HCT116 (cell line): ENCODE results near the gene ZNF213. TPM values are rescaled to one million over a fixed set of nuclear protein-coding genes. Genes with fewer than 3 reads are reported as not detected.

Experiments used
- ATAC-seq: fragments of 200-7000 bp; cut with Tn5 transposase; 2 replicates; pipeline ENCODE4 v1.9.1; 2020; ENCODE audit warnings: mild to moderate bottlenecking, moderate library complexity
- BruUV-seq: library from RNA; stranded (reverse); fragments of 400-500 nt; replicated peaks from 2 replicates; lab custom pipeline; 2021; lab: Mats Ljungman, UMichigan
- CTCF ChIA-PET: fragments of 300-600 bp; sonication (Branson Sonifier 250); formaldehyde crosslinking; loops from one replicate; lab custom pipeline; 2021; ENCODE audit warnings: antibody characterized with exemption; lab: Charles Lee
- POLR2A ChIA-PET: fragments of 300-600, 350-600 bp; sonication (Branson Sonifier 250); formaldehyde crosslinking; loops from one replicate; lab custom pipeline; 2021; ENCODE audit warnings: antibody characterized with exemption; lab: Charles Lee
- RAD21 ChIA-PET, 2 experiments: fragments of 300-600 bp; sonication (Branson Sonifier 250); formaldehyde crosslinking; loops; one replicate each; lab custom pipeline; 2023; ENCODE audit warnings: low total read pairs in 2 of 2; ENCODE audit not compliant: uncharacterized antibody in 2 of 2, unreplicated experiment in 2 of 2, low non-redundant PET in 1 of 2; lab: Charles Lee
- DNase-seq: peaks from one replicate; pipeline ENCODE4 v3.0.0-alpha.2; 2010; ENCODE audit warnings: low read depth, low spot score
- H2AFZ ChIP-seq: fragments of 200-600 bp; shearing (Covaris generic), sonication (generic); 2 replicates; pipeline ENCODE4 v1.6.1; 2017; ENCODE audit warnings: low read depth, mixed run types, mixed read lengths, antibody characterized with exemption, low read length; ENCODE audit not compliant: poor library complexity, severe bottlenecking
- H3K27ac ChIP-seq: 2 replicates; pipeline ENCODE4 v1.5.1; 2012; ENCODE audit warnings: low read depth, low read length
- H3K27me3 ChIP-seq: fragments of 200-600 bp; sonication (generic); 2 replicates; pipeline ENCODE4 v1.6.1; 2016; ENCODE audit warnings: mixed run types, low read length, mixed read lengths; ENCODE audit not compliant: insufficient read depth
- H3K36me3 ChIP-seq, 2 experiments: fragments of 200-500 bp in 1 of 2; fragments of 200-600 bp in 1 of 2; sonication (Bioruptor generic) in 1 of 2; sonication (generic) in 1 of 2; 2 replicates each; pipeline versions ENCODE4 v1.5.1 to v1.6.1; 2014 to 2016; ENCODE audit warnings: low read length in 2 of 2, inconsistent platforms in 1 of 2, mixed read lengths in 1 of 2, mixed run types in 1 of 2; ENCODE audit not compliant: insufficient read depth in 2 of 2, control insufficient read depth in 1 of 2
- H3K4me1 ChIP-seq, 2 experiments: fragments of 200-600 bp in 1 of 2; sonication (generic) in 1 of 2; 2 replicates each; pipeline versions ENCODE4 v1.5.1 to v1.6.1; 2012 to 2017; ENCODE audit warnings: low read length in 2 of 2, inconsistent platforms in 1 of 2, mild to moderate bottlenecking in 1 of 2, mixed read lengths in 1 of 2, mixed run types in 1 of 2, moderate library complexity in 1 of 2; ENCODE audit not compliant: insufficient read depth in 2 of 2, control insufficient read depth in 1 of 2
- H3K4me2 ChIP-seq: fragments of 200-600 bp; sonication (generic); 2 replicates; pipeline ENCODE4 v1.6.1; 2017; ENCODE audit warnings: mixed run types, low read length, mixed read lengths
- H3K4me3 ChIP-seq, 2 experiments: fragments of 200-600 bp in 1 of 2; sonication (generic) in 1 of 2; replicated peaks in 1 of 2; 2 replicates each; pipeline ENCODE4 v1.5.1; 2011 to 2016; ENCODE audit warnings: low read length in 2 of 2, control low read depth in 1 of 2, low read depth in 1 of 2, mild to moderate bottlenecking in 1 of 2, mixed read lengths in 1 of 2, mixed run types in 1 of 2
- H3K79me2 ChIP-seq: fragments of 200-600 bp; sonication (generic); 2 replicates; pipeline ENCODE4 v1.6.1; 2017; ENCODE audit warnings: mild to moderate bottlenecking, mixed run types, low read length, moderate library complexity, mixed read lengths; ENCODE audit not compliant: insufficient read depth
- H3K9ac ChIP-seq: fragments of 200-600 bp; sonication (generic); 2 replicates; pipeline ENCODE4 v1.6.1; 2016; ENCODE audit warnings: low read length, mixed read lengths
- H3K9me2 ChIP-seq: fragments of 200-600 bp; sonication (generic), shearing (Covaris generic); 2 replicates; pipeline ENCODE4 v1.6.1; 2017; ENCODE audit warnings: mixed run types, mild to moderate bottlenecking, moderate library complexity; ENCODE audit not compliant: insufficient read depth
- H3K9me3 ChIP-seq, 2 experiments: fragments of 200-500 bp in 1 of 2; fragments of 200-600 bp in 1 of 2; sonication (Bioruptor generic) in 1 of 2; sonication (generic) in 1 of 2; 2 replicates each; pipeline ENCODE4 v1.6.1; 2014 to 2017; ENCODE audit warnings: low read length in 2 of 2, mixed read lengths in 2 of 2, inconsistent platforms in 1 of 2, low read depth in 1 of 2, mild to moderate bottlenecking in 1 of 2, mixed run types in 1 of 2, moderate library complexity in 1 of 2; ENCODE audit not compliant: control insufficient read depth in 1 of 2, insufficient read depth in 1 of 2
- H4K20me1 ChIP-seq: fragments of 200-600 bp; sonication (generic), shearing (Covaris generic); 2 replicates; pipeline ENCODE4 v1.6.1; 2017; ENCODE audit warnings: mixed run types, mild to moderate bottlenecking, moderate library complexity; ENCODE audit not compliant: insufficient read depth
- CBX3 ChIP-seq: IDR thresholded peaks from 2 replicates; pipeline ENCODE4 v1.6.1; 2012; ENCODE audit warnings: low read depth
- EGR1 ChIP-seq: IDR thresholded peaks from 2 replicates; pipeline ENCODE4 v1.6.1; 2012; ENCODE audit warnings: low read depth
- EZH2phosphoT487 ChIP-seq: fragments of 200-600 bp; IDR thresholded peaks from 2 replicates; pipeline ENCODE4 v1.6.1; 2018; ENCODE audit warnings: antibody characterized with exemption, borderline replicate concordance
- FOSL1 ChIP-seq: IDR thresholded peaks from 2 replicates; pipeline ENCODE4 v1.6.1; 2012; ENCODE audit warnings: low read depth
- POLR2AphosphoS5 ChIP-seq: IDR thresholded peaks from 2 replicates; pipeline ENCODE4 v1.6.1; 2011; ENCODE audit warnings: mild to moderate bottlenecking, low read depth, low read length, moderate library complexity
- SRF ChIP-seq: IDR thresholded peaks from 2 replicates; pipeline ENCODE4 v1.6.1; 2012; ENCODE audit warnings: low read depth
- YY1 ChIP-seq: IDR thresholded peaks from 2 replicates; pipeline ENCODE4 v1.6.1; 2011; ENCODE audit warnings: low read length, low read depth, moderate library complexity, mild to moderate bottlenecking; ENCODE audit not compliant: insufficient replicate concordance; ENCODE audit errors: extremely low read depth
- ZFX ChIP-seq: fragments of 450-650 bp; IDR thresholded peaks from 2 replicates; pipeline ENCODE4 v1.6.1; 2017
- intact Hi-C: fragments of 100-400 bp; cut with micrococcal nuclease; formaldehyde crosslinking; loops from 2 replicates; pipeline ENCODE4 v1.10.0; 2022
- total RNA-seq: library from RNA; stranded (reverse); gene quantifications from one replicate; pipeline ENCODE4 v1.2.1, GENCODE V29; 2021; ENCODE audit not compliant: unreplicated experiment

Gene ZNF213
- total RNA-seq, 1 experiment from 2014 or later: 11.0 TPM

DNA sequence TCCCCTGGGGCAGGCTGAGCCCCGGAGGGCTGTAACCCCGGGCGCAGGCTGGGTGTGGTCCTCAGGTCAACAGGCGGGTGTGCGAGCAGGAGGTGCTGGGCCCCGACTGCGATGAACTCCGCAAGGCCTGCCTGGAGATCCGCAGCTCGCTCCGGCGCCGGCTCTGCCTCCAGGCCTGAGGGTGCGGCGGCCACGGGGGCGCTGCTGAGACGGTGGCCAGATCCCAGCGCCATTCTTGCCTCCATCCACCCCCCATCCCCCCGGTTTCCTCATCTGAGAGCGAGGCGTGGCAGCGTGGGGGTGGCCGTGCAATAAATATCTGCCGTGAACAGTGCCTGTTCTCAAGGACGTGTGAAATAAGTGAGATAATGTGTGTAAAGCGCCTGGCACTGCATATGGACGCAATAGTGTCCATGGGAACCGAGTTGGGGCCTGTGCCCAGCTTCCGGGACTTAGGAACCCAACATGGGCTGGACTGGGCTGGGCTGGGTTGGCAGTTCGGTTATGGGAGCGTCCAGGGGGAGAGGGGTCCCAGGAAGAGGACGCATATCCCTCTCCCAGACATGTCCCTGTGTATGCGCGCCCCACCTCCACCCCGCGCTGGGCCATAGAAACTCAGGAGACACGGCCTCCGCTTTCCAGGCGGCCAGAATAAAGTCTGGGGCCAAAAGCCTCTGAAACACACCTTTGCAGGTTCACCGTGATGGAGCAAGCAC is 15.0 kb downstream of the ZNF213 start (continued):
- TF ChIP-seq POLR2AphosphoS5 (peak; percentile 56), FOSL1 (no peak), ZFX (peak; percentile 93), SRF (no peak), EGR1 (no peak), CBX3 (no peak), YY1 (peak; percentile 79)

DNA sequence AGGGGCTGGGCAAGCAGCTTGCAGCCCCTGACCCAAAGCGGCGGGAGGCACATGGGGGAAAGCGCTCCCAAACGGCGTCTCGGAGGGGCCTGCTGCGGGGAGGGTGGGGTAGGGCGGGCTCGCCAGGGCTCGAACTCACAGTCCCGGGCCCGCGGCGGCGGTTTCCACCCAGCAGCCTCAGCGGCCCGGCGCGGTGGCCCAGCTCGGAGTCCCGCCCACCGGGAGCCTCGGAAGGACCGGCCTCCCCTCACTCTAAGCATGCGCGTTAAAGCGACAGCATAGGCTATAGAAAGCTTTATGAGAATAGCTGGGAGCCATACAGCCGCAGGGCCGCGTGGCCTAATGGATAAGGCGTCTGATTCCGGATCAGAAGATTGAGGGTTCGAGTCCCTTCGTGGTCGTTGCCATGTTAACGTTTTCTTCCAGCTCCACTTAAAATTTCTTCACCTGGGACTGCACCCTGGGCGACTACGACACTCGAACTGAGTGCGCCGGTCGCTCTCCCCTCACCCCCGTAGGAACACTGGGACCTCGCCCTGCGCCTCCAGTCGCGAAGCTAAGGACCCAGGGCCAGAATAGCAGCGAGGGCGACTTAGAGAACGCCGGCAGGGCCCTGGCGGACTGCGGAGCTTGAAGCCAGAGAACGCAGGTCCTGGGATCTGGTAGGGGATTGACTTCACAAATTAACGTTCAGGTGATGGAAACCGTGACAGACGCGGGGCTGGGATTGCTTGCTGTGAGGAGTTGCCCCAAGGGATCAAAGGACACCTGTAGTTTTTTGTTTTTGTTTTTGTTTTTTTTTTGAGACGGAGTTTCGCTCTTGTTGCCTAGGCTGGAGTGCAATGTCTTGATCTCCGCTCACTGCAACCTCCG is 15.8 kb downstream of the ZNF213 start:
- Histone ChIP-seq H3K9ac (peak overlapping the region; percentile 84), H3K4me2 (peak overlapping the region; percentile 86), H3K27me3 (no peaks in the 10 kb centered on the region), H3K9me3 (no peaks in the 10 kb centered on the region), H4K20me1 (no peaks in the 10 kb centered on the region), H2AFZ (no peak overlapping the region), H3K79me2 (no peaks in the 10 kb centered on the region), H3K4me3 (peak overlapping the region; percentile 54 to 65), H3K4me1 (peaks cover 8 to 38% of the 10 kb centered on the region in 2 experiments), H3K9me2 (no peaks in the 10 kb centered on the region), H3K36me3 (no peaks in the 10 kb centered on the region), H3K27ac (peak overlapping the region; percentile 95)
- POLR2A ChIA-PET: interaction anchor here (0.6 to 3.2 kb wide), 15 partner anchors 9 to 129 kb away, joined by 3 to 34 read pairs (median 4); partner anchors contain the start of genes HCFC1R1, OR1F1, ZNF200 and ZNF213
- DNase-seq (peak; percentile 92), ATAC-seq (peak; percentile 77)
- TF ChIP-seq POLR2AphosphoS5: peak; percentile 77
- TF ChIP-seq YY1: peak; percentile 76
- no peak for TF ChIP-seq EZH2phosphoT487
- BruUV-seq: TSS peak; percentile 90
- RAD21 ChIA-PET: interaction anchor here (0.5 to 1.3 kb wide), 9 partner anchors 8 to 122 kb away, joined by 3 to 7 read pairs (median 4); partner anchors contain the start of gene ZNF213 (in 2 of the 2)
- intact Hi-C loops: loop anchor here (1.0 to 5.0 kb wide), 4 partner anchors 8 to 37 kb away; partner anchors contain the start of genes OR1F1 and ZNF213
- CTCF ChIA-PET: interaction anchor here (1.1 to 4.0 kb wide), 11 partner anchors 12 to 119 kb away, joined by 3 to 41 read pairs (median 6); partner anchors contain the start of genes OR1F1 and ZNF213
